TTC549 (cell line): ENCODE measurements around the gene CAMK2D.
A peak's percentile ranks its signal among the peaks of the same experiment; 100 is the strongest.

Source experiments
- FAIRE-seq: peaks from 2 replicates; lab custom pipeline; 2012; peaks lifted over from hg19 to GRCh38; lab: Jason Lieb, UNC

The CAMK2D gene

DNA sequence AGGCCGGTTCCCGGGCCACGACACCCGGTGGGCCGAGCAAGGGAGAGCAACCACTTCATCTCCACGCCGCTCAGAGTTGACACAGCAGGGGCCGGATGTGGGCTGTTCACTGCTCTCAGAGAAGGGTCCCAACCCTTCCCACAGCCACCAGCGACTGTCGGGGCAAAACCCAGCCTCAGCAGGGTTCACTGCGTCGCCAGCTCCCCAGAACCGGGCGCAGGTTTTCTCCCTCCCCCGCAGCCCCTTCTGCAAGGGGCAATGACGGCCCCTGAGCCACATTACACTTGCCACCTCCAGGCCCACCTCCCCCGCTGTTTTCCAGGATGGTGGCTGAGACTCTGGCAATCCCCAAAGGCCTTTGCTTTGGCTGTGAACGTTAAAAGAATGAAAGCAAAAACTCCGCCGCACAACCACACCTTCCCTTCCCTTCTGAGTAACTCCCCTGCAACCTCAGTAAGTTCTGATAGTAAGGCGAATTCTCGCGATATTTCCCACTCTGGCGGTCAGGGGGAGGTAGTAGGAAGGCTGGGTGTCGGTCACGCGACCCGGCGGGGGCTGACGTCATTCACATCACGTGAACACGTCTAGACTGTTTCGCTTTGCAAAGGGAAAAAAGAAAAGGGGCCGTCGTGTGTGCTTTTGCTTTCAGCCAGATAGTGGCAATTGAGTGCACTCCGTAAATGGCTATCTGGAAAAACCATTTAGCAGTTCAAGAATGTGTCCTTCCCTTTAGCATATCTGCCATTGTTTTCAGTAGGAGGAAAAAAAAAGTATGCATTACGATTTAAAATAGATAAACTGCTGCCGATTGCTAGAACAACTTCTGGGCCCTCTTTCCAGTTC lies 869 bp upstream of the CAMK2D start:
- peak; percentile 98 for FAIRE-seq

- FAIRE-seq, result no peak
Measured at GRCh38 chr4:113760795-113761619, 531 bp downstream of the CAMK2D start.

- no peak for FAIRE-seq
Measured at GRCh38 chr4:113760094-113760794, 1.3 kb downstream of the CAMK2D start.

- FAIRE-seq, result no peak
Measured at GRCh38 chr4:113759696-113760093, 1.8 kb downstream of the CAMK2D start.

DNA sequence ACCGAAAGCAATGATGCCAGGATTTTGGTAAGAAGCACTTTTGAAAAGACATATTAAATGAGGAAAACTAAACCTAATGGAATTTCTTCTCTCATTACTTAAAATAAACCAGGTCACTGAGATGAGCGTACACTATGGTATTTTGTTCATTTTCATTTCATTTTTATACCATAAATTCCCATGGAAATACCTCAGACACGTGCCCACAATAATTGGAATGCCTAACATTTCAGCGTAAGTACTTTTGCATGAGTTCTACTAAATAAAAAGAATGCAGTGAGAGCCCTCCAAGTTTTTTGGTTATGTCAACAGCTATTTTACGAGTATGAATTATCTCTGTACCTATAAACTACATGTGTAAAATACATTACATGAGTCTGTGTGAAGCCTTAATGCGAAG lies 3.2 kb downstream of the CAMK2D start:
- no peak for FAIRE-seq

GRCh38 chr4:113757486-113757885 lies 4.1 kb downstream of the CAMK2D start:
- no peak for FAIRE-seq

DNA sequence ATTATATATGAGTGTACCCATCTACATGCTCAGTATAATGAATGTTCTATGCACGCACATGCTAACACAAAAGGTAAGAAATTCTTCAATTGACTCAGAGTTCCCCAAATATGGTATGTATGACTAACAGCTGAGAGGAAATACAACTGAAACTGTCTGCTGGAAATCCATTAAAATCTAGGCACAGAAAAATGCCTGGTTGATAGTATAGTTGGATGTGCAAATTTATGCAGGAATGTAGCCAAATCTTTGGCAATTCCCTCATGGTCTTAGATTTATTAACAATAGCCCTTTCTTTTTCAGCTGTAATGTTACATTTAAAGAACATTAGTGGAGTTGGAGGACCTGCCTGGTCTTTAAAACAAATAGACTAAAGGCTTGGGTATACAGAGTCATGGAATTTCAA lies 5.5 kb downstream of the CAMK2D start:
- FAIRE-seq, result no peak

- FAIRE-seq, result no peak
Measured at GRCh38 chr4:113750734-113751133, 10.8 kb downstream of the CAMK2D start.

GRCh38 chr4:113750296-113750695 lies 11.2 kb downstream of the CAMK2D start:
- no peak for FAIRE-seq

DNA sequence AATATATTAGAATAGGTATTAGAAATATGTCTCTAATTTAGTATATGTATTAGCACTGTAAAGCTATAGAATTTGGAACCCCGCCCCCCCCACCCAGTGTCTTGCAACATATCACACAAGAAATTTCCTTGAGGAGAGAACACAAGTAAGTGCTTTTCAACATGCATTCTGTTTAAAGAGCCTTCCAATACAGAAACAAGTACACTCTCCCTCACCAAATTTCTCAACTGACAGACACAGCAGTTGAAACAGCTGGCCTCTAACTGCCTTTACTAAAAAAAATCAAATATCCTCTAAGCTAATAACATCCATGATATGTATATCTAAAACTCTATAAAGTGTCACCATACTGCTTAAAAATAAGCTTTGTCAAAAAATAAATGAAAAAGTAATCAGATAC lies 12.4 kb downstream of the CAMK2D start:
- no peak for FAIRE-seq

- no peak for FAIRE-seq
Measured at GRCh38 chr4:113747949-113748348, 13.6 kb downstream of the CAMK2D start.

GRCh38 chr4:113745711-113746110 lies 15.8 kb downstream of the CAMK2D start:
- FAIRE-seq, result no peak

DNA sequence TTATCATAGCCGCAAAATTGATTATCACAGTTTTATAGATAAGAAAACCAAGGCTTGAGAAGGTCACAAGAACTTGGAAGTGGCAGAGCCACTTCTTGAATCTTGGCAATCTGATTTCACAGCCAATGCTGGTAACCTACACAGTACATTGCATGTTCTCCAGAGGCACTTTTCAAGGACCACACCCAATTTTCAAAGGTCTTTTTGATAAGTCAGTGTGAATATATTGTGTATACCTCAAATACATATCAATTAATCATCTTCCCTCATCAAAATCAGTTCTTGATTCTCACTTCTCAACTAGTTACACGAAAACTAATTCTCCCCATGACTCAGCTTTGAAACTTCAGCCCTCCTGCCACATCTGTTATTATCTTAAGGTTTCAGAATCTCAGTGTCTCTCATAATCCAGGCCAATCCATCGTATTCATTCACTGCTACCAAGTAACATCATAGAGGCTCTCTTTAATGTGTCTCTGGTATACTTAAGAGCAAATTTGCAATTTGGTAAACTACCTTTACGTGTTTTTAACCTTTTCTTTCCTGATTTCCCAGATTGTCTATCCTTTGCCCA lies 16.8 kb downstream of the CAMK2D start:
- no peak for FAIRE-seq

DNA sequence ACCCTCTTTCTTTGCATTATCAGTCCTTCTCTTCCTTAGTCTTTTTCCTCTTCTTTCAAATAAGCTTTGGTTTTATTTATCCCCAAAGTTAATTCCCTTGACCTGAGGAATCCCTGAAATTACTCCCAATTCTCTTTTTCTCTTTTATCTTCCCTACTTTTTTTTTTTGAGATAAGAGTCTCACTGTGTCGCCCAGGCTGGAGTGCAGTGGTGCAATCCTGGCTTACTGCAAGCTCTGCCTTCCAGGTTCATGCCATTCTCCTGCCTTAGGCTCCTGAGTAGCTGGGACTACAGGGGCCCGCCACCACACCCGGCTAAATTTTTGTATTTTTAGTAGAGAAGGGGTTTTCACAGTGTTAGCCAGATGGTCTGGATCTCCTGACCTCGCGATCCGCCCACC lies 17.8 kb downstream of the CAMK2D start:
- FAIRE-seq, result no peak

DNA sequence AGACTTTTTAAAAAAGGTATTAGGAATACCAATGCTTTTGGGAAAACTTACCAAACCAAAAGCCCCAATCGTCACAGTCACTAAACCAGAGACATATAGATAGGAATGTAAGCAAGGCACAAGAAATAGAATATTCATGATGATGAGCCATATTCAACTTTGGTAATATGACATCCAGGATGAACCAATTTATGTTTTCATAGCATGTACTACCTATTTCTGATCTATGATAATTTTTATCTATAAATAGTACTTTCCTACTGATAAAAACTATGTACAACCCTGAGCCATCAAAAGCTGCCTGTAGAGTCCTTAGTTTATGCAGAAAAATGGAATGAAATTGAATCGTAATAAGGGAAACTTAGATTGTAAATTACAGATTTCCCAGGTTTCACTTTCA lies 18.9 kb downstream of the CAMK2D start:
- FAIRE-seq, result no peak

GRCh38 chr4:113741956-113742355 lies 19.6 kb downstream of the CAMK2D start:
- no peak for FAIRE-seq

DNA sequence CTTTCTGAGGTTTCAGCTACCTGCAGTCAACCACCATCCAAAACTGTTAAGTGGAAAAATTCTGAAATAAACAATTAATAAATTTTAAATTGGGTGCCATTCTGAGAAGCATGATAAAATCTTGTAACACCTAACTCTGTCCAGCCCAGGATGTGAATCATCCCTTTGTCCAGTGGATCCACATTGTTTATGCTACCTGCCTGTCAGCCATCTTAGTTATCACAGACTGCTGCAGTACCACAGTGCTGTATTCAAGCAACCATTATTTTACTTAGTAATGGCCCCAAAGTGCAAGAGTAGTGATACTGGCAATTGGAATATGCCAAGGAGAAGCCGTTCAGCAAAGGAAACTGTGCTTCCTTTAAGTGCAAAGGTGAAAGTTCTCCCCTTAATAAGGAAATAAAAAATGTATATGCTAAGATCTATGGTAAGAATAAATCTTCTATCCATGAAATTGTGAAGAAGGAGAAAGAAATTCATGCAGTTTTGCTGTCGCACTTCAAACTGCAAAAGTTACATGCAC lies 20.6 kb downstream of the CAMK2D start:
- FAIRE-seq, result no peak

GRCh38 chr4:113739197-113739596 lies 22.3 kb downstream of the CAMK2D start:
- FAIRE-seq, result no peak

- no peak for FAIRE-seq
Measured at GRCh38 chr4:113738251-113738650, 23.3 kb downstream of the CAMK2D start.

DNA sequence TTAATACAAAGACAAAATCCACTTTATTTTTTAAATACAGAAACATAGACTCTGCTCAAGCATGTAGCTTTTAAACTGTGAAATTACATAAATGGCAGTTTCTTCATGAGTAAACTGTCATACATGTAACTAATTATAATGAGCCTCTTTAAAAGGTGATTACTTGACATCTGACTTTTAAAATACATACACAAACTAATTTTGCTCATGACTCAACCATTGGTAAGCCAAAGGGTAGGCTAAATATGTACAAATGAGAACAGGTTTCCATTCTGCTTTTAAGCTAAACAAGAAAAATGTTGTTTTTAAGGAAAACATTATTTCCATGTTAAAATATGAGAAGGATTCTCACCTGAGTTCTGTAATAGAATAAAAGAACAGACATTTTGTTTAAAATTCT lies 27.9 kb downstream of the CAMK2D start:
- no peak for FAIRE-seq

GRCh38 chr4:113732967-113733527 lies 28.5 kb downstream of the CAMK2D start:
- FAIRE-seq, result no peak
